ENCODE results near the gene TMEM222.
A peak's percentile ranks its signal among the peaks of the same experiment; 100 is the strongest.

TMEM222 gene

GRCh38 chr1:27342391-27342777, 20.4 kb downstream of the TMEM222 start:
- Histone ChIP-seq H2AFZ (ENCODE audit: low read length, unreplicated experiment) (no peak overlapping the region), H3K27me3 (ENCODE audit: insufficient read depth, low read length) (no peaks in the 10 kb centered on the region), H3K4me3 (ENCODE audit: low read depth, low read length) (no peak overlapping the region), H3K4me1 (ENCODE audit: control insufficient read depth, insufficient read depth, low read length, unreplicated experiment) (peaks cover 28% of the 10 kb centered on the region), H3K36me3 (ENCODE audit: insufficient read depth, low read length) (no peaks in the 10 kb centered on the region), H3K79me2 (ENCODE audit: control insufficient read depth, insufficient read depth, low read length, unreplicated experiment) (no peaks in the 10 kb centered on the region), H3K27ac (ENCODE audit: low read depth, low read length) (no peak overlapping the region)

GRCh38 chr1:27342778-27343638, 21.0 kb downstream of the TMEM222 start:
- no peaks in the 10 kb centered on the region for H3K36me3 ChIP-seq (ENCODE audit: insufficient read depth, low read length)
- H3K4me3 ChIP-seq (ENCODE audit: low read depth, low read length) = no peak overlapping the region
- H2AFZ ChIP-seq (ENCODE audit: low read length, unreplicated experiment) = no peak overlapping the region
- no peak overlapping the region for H3K27ac ChIP-seq (ENCODE audit: low read depth, low read length)
- no peaks in the 10 kb centered on the region for H3K79me2 ChIP-seq (ENCODE audit: control insufficient read depth, insufficient read depth, low read length, unreplicated experiment)
- H3K27me3 ChIP-seq (ENCODE audit: insufficient read depth, low read length) = no peaks in the 10 kb centered on the region
- H3K4me1 ChIP-seq (ENCODE audit: control insufficient read depth, insufficient read depth, low read length, unreplicated experiment) = peaks cover 29% of the 10 kb centered on the region

- Histone ChIP-seq H3K27ac (ENCODE audit: low read depth, low read length) (no peak overlapping the region), H2AFZ (ENCODE audit: low read length, unreplicated experiment) (no peak overlapping the region), H3K79me2 (ENCODE audit: control insufficient read depth, insufficient read depth, low read length, unreplicated experiment) (no peaks in the 10 kb centered on the region), H3K27me3 (ENCODE audit: insufficient read depth, low read length) (no peaks in the 10 kb centered on the region), H3K4me3 (ENCODE audit: low read depth, low read length) (no peak overlapping the region), H3K36me3 (ENCODE audit: insufficient read depth, low read length) (no peaks in the 10 kb centered on the region), H3K4me1 (ENCODE audit: control insufficient read depth, insufficient read depth, low read length, unreplicated experiment) (peaks cover 29% of the 10 kb centered on the region)
Measured at GRCh38 chr1:27343639-27344025, 21.7 kb downstream of the TMEM222 start.

- Histone ChIP-seq H3K4me3 (ENCODE audit: low read depth, low read length) (no peak overlapping the region), H3K4me1 (ENCODE audit: control insufficient read depth, insufficient read depth, low read length, unreplicated experiment) (peaks cover 28% of the 10 kb centered on the region), H3K36me3 (ENCODE audit: insufficient read depth, low read length) (no peaks in the 10 kb centered on the region)
Measured at GRCh38 chr1:27345272-27345671, 23.3 kb downstream of the TMEM222 start.

GRCh38 chr1:27346357-27346756, 24.4 kb downstream of the TMEM222 start:
- H3K27me3 ChIP-seq (ENCODE audit: insufficient read depth, low read length) = no peaks in the 10 kb centered on the region
- no peaks in the 10 kb centered on the region for H3K79me2 ChIP-seq (ENCODE audit: control insufficient read depth, insufficient read depth, low read length, unreplicated experiment)
- H3K36me3 ChIP-seq (ENCODE audit: insufficient read depth, low read length) = no peaks in the 10 kb centered on the region
- H3K4me3 ChIP-seq (ENCODE audit: low read depth, low read length) = no peak overlapping the region
- H2AFZ ChIP-seq (ENCODE audit: low read length, unreplicated experiment) = no peak overlapping the region
- H3K4me1 ChIP-seq (ENCODE audit: control insufficient read depth, insufficient read depth, low read length, unreplicated experiment) = peaks cover 20% of the 10 kb centered on the region
- no peak overlapping the region for H3K27ac ChIP-seq (ENCODE audit: low read depth, low read length)

More at GRCh38 chr1:27345272-27345671, 23.3 kb downstream of the TMEM222 start:
- Histone ChIP-seq H2AFZ (ENCODE audit: low read length, unreplicated experiment) (no peak overlapping the region), H3K27me3 (ENCODE audit: insufficient read depth, low read length) (no peaks in the 10 kb centered on the region), H3K79me2 (ENCODE audit: control insufficient read depth, insufficient read depth, low read length, unreplicated experiment) (no peaks in the 10 kb centered on the region), H3K27ac (ENCODE audit: low read depth, low read length) (no peak overlapping the region)

GRCh38 chr1:27346991-27347624, 25.1 kb downstream of the TMEM222 start:
- Histone ChIP-seq H3K27ac (ENCODE audit: low read depth, low read length) (no peak overlapping the region), H3K36me3 (ENCODE audit: insufficient read depth, low read length) (no peaks in the 10 kb centered on the region), H3K4me3 (ENCODE audit: low read depth, low read length) (no peak overlapping the region), H3K4me1 (ENCODE audit: control insufficient read depth, insufficient read depth, low read length, unreplicated experiment) (peaks cover 13% of the 10 kb centered on the region), H3K27me3 (ENCODE audit: insufficient read depth, low read length) (no peaks in the 10 kb centered on the region), H3K79me2 (ENCODE audit: control insufficient read depth, insufficient read depth, low read length, unreplicated experiment) (no peaks in the 10 kb centered on the region), H2AFZ (ENCODE audit: low read length, unreplicated experiment) (no peak overlapping the region)

GRCh38 chr1:27348861-27349783, 27.2 kb downstream of the TMEM222 start:
- no peaks in the 10 kb centered on the region for H3K27me3 ChIP-seq (ENCODE audit: insufficient read depth, low read length)
- H3K4me1 ChIP-seq (ENCODE audit: control insufficient read depth, insufficient read depth, low read length, unreplicated experiment) = peaks cover 10% of the 10 kb centered on the region
- H3K79me2 ChIP-seq (ENCODE audit: control insufficient read depth, insufficient read depth, low read length, unreplicated experiment) = no peaks in the 10 kb centered on the region
- peak overlapping the region; percentile 76 for H3K4me3 ChIP-seq (ENCODE audit: low read depth, low read length)
- no peaks in the 10 kb centered on the region for H3K36me3 ChIP-seq (ENCODE audit: insufficient read depth, low read length)
- H2AFZ ChIP-seq (ENCODE audit: low read length, unreplicated experiment) = peak overlapping the region; percentile 39
- H3K27ac ChIP-seq (ENCODE audit: low read depth, low read length) = no peak overlapping the region

- Histone ChIP-seq H3K79me2 (ENCODE audit: control insufficient read depth, insufficient read depth, low read length, unreplicated experiment) (no peaks in the 10 kb centered on the region), H3K36me3 (ENCODE audit: insufficient read depth, low read length) (no peaks in the 10 kb centered on the region), H3K27me3 (ENCODE audit: insufficient read depth, low read length) (no peaks in the 10 kb centered on the region), H3K4me1 (ENCODE audit: control insufficient read depth, insufficient read depth, low read length, unreplicated experiment) (peaks cover 10% of the 10 kb centered on the region), H3K4me3 (ENCODE audit: low read depth, low read length) (peak overlapping the region; percentile 76), H3K27ac (ENCODE audit: low read depth, low read length) (no peak overlapping the region), H2AFZ (ENCODE audit: low read length, unreplicated experiment) (peak overlapping the region; percentile 39)
Measured at GRCh38 chr1:27349784-27350662, 28.1 kb downstream of the TMEM222 start.

GRCh38 chr1:27350663-27351540, 28.9 kb downstream of the TMEM222 start:
- H3K79me2 ChIP-seq (ENCODE audit: control insufficient read depth, insufficient read depth, low read length, unreplicated experiment) = no peaks in the 10 kb centered on the region
- H3K27ac ChIP-seq (ENCODE audit: low read depth, low read length) = no peak overlapping the region
- H3K36me3 ChIP-seq (ENCODE audit: insufficient read depth, low read length) = peaks cover 2% of the 10 kb centered on the region; the same call in 1 of the 2 replicates
- H3K4me3 ChIP-seq (ENCODE audit: low read depth, low read length) = no peak overlapping the region
- no peaks in the 10 kb centered on the region for H3K27me3 ChIP-seq (ENCODE audit: insufficient read depth, low read length)
- no peak overlapping the region for H2AFZ ChIP-seq (ENCODE audit: low read length, unreplicated experiment)
- H3K4me1 ChIP-seq (ENCODE audit: control insufficient read depth, insufficient read depth, low read length, unreplicated experiment) = peaks cover 10% of the 10 kb centered on the region

Data from ACC112 (cell line).